CD4-positive, alpha-beta T cell (primary cell): ENCODE results near the gene ITGAL. TPM values are rescaled to one million over a fixed set of nuclear protein-coding genes. Genes with fewer than 3 reads are reported as not detected.

Source experiments
- ATAC-seq: fragments of 200-7000 bp; cut with Tn5 transposase; one replicate; pipeline ENCODE4 v1.10.0; 2022; ENCODE audit warnings: mild to moderate bottlenecking; ENCODE audit not compliant: poor library complexity
- CTCF ChIA-PET: fragments of 350-600 bp; sonication (Branson Sonifier 250); formaldehyde crosslinking; loops from one replicate; lab custom pipeline; 2021; ENCODE audit warnings: antibody characterized with exemption, inconsistent platforms; lab: Charles Lee
- POLR2A ChIA-PET: fragments of 350-600 bp; sonication (Branson Sonifier 250); formaldehyde crosslinking; loops from one replicate; lab custom pipeline; 2021; ENCODE audit warnings: antibody characterized with exemption, inconsistent platforms; lab: Charles Lee
- DNase-seq, 14 experiments: peaks; one replicate each; pipeline ENCODE4 v3.0.0-alpha.2; 2013 to 2020; ENCODE audit warnings: mixed read lengths in 2 of 14
- H3K27ac ChIP-seq, 2 donors: one replicate each; pipeline versions ENCODE4 v1.5.1 to v1.7.0; 2013; ENCODE audit warnings: low read length in 2 of 2, low read depth in 1 of 2, mild to moderate bottlenecking in 1 of 2
- H3K27me3 ChIP-seq, 2 experiments: 1 replicate in 1 of 2; 2 replicates in 1 of 2; pipeline versions ENCODE4 v1.6.1 to v1.7.0; 2013; ENCODE audit warnings: low read length in 2 of 2, control low read depth in 1 of 2, mild to moderate bottlenecking in 1 of 2, moderate library complexity in 1 of 2; ENCODE audit not compliant: insufficient read depth in 2 of 2, control insufficient read depth in 1 of 2
- H3K36me3 ChIP-seq: one replicate; pipeline ENCODE4 v1.6.1; 2013; ENCODE audit warnings: low read length, control low read depth; ENCODE audit not compliant: insufficient read depth
- H3K4me1 ChIP-seq: one replicate; pipeline ENCODE4 v1.6.1; 2013; ENCODE audit warnings: low read length, control low read depth; ENCODE audit not compliant: insufficient read depth
- H3K4me3 ChIP-seq: one replicate; pipeline ENCODE4 v1.5.1; 2013; ENCODE audit warnings: mild to moderate bottlenecking, low read length, moderate library complexity
- H3K9me3 ChIP-seq, 2 experiments: 1 replicate in 1 of 2; 2 replicates in 1 of 2; pipeline versions ENCODE4 v1.6.1 to v1.7.0; 2013; ENCODE audit warnings: low read length in 2 of 2, mild to moderate bottlenecking in 2 of 2, control low read depth in 1 of 2, moderate library complexity in 1 of 2; ENCODE audit not compliant: control insufficient read depth in 1 of 2, insufficient read depth in 1 of 2
- H3K27ac Mint-ChIP-seq: one replicate; pipeline ENCODE4 v1.8.0; 2020; ENCODE audit warnings: mixed read lengths
- H3K27me3 Mint-ChIP-seq: one replicate; pipeline ENCODE4 v1.8.0; 2021; ENCODE audit warnings: mixed read lengths
- H3K36me3 Mint-ChIP-seq: one replicate; pipeline ENCODE4 v1.8.0; 2021; ENCODE audit warnings: low read depth, mixed read lengths
- H3K4me1 Mint-ChIP-seq: one replicate; pipeline ENCODE4 v1.8.0; 2021; ENCODE audit warnings: low read depth, mixed read lengths
- H3K4me3 Mint-ChIP-seq: one replicate; pipeline ENCODE4 v1.8.0; 2020; ENCODE audit warnings: mild to moderate bottlenecking, mixed read lengths
- H3K9me3 Mint-ChIP-seq: one replicate; pipeline ENCODE4 v1.8.0; 2020; ENCODE audit warnings: mixed read lengths
- CTCF ChIP-seq: fragments of 200-600 bp; IDR thresholded peaks from one replicate; pipeline ENCODE4 v1.8.0; 2022; ENCODE audit warnings: antibody characterized with exemption, mild to moderate bottlenecking
- intact Hi-C, 2 experiments: fragments of 100-400 bp; cut with DNase I in 1 of 2; cut with micrococcal nuclease in 1 of 2; formaldehyde crosslinking; loops; one replicate each; pipeline versions ENCODE4 v1.15.1 to v1.9.0; 2023 to 2025; cut with DNase I, micrococcal nuclease
- total RNA-seq, 174 experiments: library from RNA in 2 of 174; stranded (reverse) in 2 of 174; gene quantifications; one replicate each; pipeline ENCODE4 v1.2.3 and lab custom pipeline; 2021 to 2026

Gene ITGAL
- total RNA-seq, 2 experiments from 2014 or later, result 186 to 187 TPM

GRCh38 chr16:30533748-30534367, 61.3 kb downstream of the ITGAL start:
- Mint-ChIP-seq H3K27me3 (no peaks in the 10 kb centered on the region), H3K4me1 (peaks cover 44% of the 10 kb centered on the region), H3K4me3 (peak overlapping the region; percentile 94), H3K27ac (peak overlapping the region; percentile 99), H3K9me3 (no peaks in the 10 kb centered on the region), H3K36me3 (peaks cover 28% of the 10 kb centered on the region)
- H3K4me3 ChIP-seq, result peak overlapping the region; percentile 87
- ChIA-PET POLR2A (interaction anchor here (1.0 to 3.6 kb wide), 18 partner anchors 10 to 442 kb away, joined by 3 to 116 read pairs (median 14); partner anchors contain the start of genes DCTPP1, FBRS, PRR14 and TBX6), CTCF (interaction anchor here (2.5 to 4.2 kb wide), 5 partner anchors 18 to 104 kb away, joined by 15 to 68 read pairs (median 28); partner anchors contain the start of genes DCTPP1, ZNF688 and ZNF764)
- H3K27ac ChIP-seq, result peak overlapping the region; percentile 85 to 96
- DNase-seq (peak in 3 of 14 experiments; percentile 24 to 50 (median 35)), ATAC-seq (no peak)
- no peaks in the 10 kb centered on the region for H3K9me3 ChIP-seq
- TF ChIP-seq CTCF, result no peak
- peaks cover 17% of the 10 kb centered on the region for H3K36me3 ChIP-seq
- H3K27me3 ChIP-seq, result no peaks in the 10 kb centered on the region
- intact Hi-C loops, result loop anchor here (2.0 to 5.0 kb wide), 4 partner anchors 17 to 98 kb away; partner anchors contain the start of gene ZNF689 (in 1 of the 2)
- peaks cover 57% of the 10 kb centered on the region for H3K4me1 ChIP-seq

GRCh38 chr16:30534368-30535105, 62.0 kb downstream of the ITGAL start, which contains the start of gene ZNF747:
Gene ZNF747 (minus strand): TSS chr16:30534858. CDS start chr16:30534679, 179 bp downstream.
- Histone ChIP-seq H3K27ac (peak within 1 kb of the TSS; percentile 85 to 96), H3K9me3 (no peaks in the 10 kb centered on the region), H3K4me1 (peaks cover 52% of the 10 kb centered on the region), H3K27me3 (no peaks in the 10 kb centered on the region), H3K4me3 (peak within 1 kb of the TSS; percentile 87), H3K36me3 (peaks cover 17% of the 10 kb centered on the region)
- TF ChIP-seq CTCF, result no peak
- intact Hi-C loops, result loop anchor here (1.0 to 5.0 kb wide), 11 partner anchors 16 to 104 kb away; partner anchors contain the start of genes DCTPP1 (in 1 of the 2), SEPHS2 (in 1 of the 2), ZNF689 (in 1 of the 2) and ZNF764 (in 1 of the 2)
- Mint-ChIP-seq H3K4me3 (peak within 1 kb of the TSS; percentile 94), H3K4me1 (peaks cover 43% of the 10 kb centered on the region), H3K9me3 (no peaks in the 10 kb centered on the region), H3K27ac (peak within 1 kb of the TSS; percentile 99), H3K27me3 (no peaks in the 10 kb centered on the region), H3K36me3 (peaks cover 28% of the 10 kb centered on the region)
- ChIA-PET POLR2A (interaction anchor here (1.0 to 3.6 kb wide), 31 partner anchors 9 to 443 kb away, joined by 3 to 116 read pairs (median 7); partner anchors contain the start of genes DCTPP1, FBRS, PRR14 and SEPTIN1), CTCF (interaction anchor here (1.0 to 4.2 kb wide), 13 partner anchors 10 to 124 kb away, joined by 4 to 68 read pairs (median 9); partner anchors contain the start of genes DCTPP1, FBRS, ZNF688 and ZNF689)
- DNase-seq (peak; percentile 88 to 95 (median 92)), ATAC-seq (peak; percentile 80)
